ENCODE data around the gene HSPA12B. TPM values are rescaled to one million over a fixed set of nuclear protein-coding genes. Genes with fewer than 3 reads are reported as not detected.

The HSPA12B gene
- total and polyA plus RNA-seq, 2 of the 4 experiments (the other 2 are of a cell fraction): not detected

GRCh38 chr20:3777381-3777715 is 44.9 kb downstream of the HSPA12B start:
- Histone ChIP-seq H3K4me2 (ENCODE audit: low read depth, low read length) (peak overlapping the region; percentile 85), H3K4ac (ENCODE audit: low read depth, low read length) (peak overlapping the region; percentile 72), H2BK120ac (ENCODE audit: low read depth, low read length) (peak overlapping the region; percentile 48), H4K91ac (ENCODE audit: insufficient read depth, low read depth, low read length) (peak overlapping the region; percentile 16; the same call in 1 of the 2 replicates), H3K9me3 (ENCODE audit: control insufficient read depth, insufficient read depth, low read length) (no peaks in the 10 kb centered on the region), H3K14ac (replicated peaks; ENCODE audit: low read depth, low read length) (peak overlapping the region; percentile 69), H4K5ac (ENCODE audit: low read depth, low read length) (peak overlapping the region; percentile 64), H2AK5ac (ENCODE audit: low read depth, low read length) (peak overlapping the region; percentile 54; the same call in 1 of the 2 replicates), H2AFZ (replicated peaks; ENCODE audit: low read length, poor library complexity) (peak overlapping the region; percentile 99), H4K20me1 (ENCODE audit: insufficient read depth, low read length) (peaks cover 12% of the 10 kb centered on the region), H3K9ac (ENCODE audit: low read depth, low read length) (peak overlapping the region; percentile 60; the same call in 1 of the 2 replicates), H3K18ac (ENCODE audit: low read depth, low read length) (no peak overlapping the region), H2BK5ac (ENCODE audit: low read depth, low read length, poor library complexity, severe bottlenecking) (no peak overlapping the region), H4K8ac (ENCODE audit: low read depth in 2 of 2, low read length in 2 of 2) (peak overlapping the region; percentile 42 to 79; a peak in 1 of 4 replicates), H3K23ac (ENCODE audit: low read depth, low read length) (0 out of 2 replicates have a peak overlapping the region, but pooled peaks have one; percentile 21), H3K4me1 (ENCODE audit: control insufficient read depth, insufficient read depth, low read length) (peaks cover 4% of the 10 kb centered on the region; the same call in 1 of the 2 replicates), H2AK9ac (replicated peaks; ENCODE audit: low read depth, low read length, poor library complexity) (peak overlapping the region; percentile 93), H3K4me3 (ENCODE audit: insufficient read depth, low read depth, low read length) (peak overlapping the region; percentile 39), H3K79me1 (ENCODE audit: low read depth in 1 of 2, low read length in 2 of 2) (peaks cover 2 to 6% of the 10 kb centered on the region in 2 experiments; a peak in 2 of 4 replicates), H3K27ac (ENCODE audit: insufficient read depth, low read length) (no peak overlapping the region), H2BK15ac (ENCODE audit: low read depth, low read length) (no peak overlapping the region; the same call in 2 of the 3 replicates), H3K9me1 (ENCODE audit: insufficient read depth, low read length) (peaks cover 7% of the 10 kb centered on the region; the same call in 1 of the 2 replicates), H3K56ac (ENCODE audit: extremely low read depth, insufficient read depth, low read length) (no peak overlapping the region), H3K27me3 (ENCODE audit: control insufficient read depth, insufficient read depth, low read length) (peaks cover 9% of the 10 kb centered on the region; the same call in 1 of the 2 replicates), H2BK20ac (ENCODE audit: low read depth, low read length) (no peak overlapping the region), H3K36me3 (ENCODE audit: control insufficient read depth, insufficient read depth, low read length) (no peaks in the 10 kb centered on the region)
- POLR2A ChIA-PET (ENCODE audit: unreplicated experiment): no interaction called here
- TF ChIP-seq MXI1 (IDR thresholded peaks at IDR 0.05; ENCODE audit: borderline replicate concordance, low read depth, low read length): no peak
- no peak for TF ChIP-seq MAZ (IDR thresholded peaks at IDR 0.05; ENCODE audit: borderline replicate concordance, low read depth, low read length)
- no peak for TF ChIP-seq RCOR1 (IDR thresholded peaks at IDR 0.05; ENCODE audit: insufficient replicate concordance, low read length)
- no peak for TF ChIP-seq MAFK (IDR thresholded peaks at IDR 0.05; ENCODE audit: low read depth, low read length)
- no peak for TF ChIP-seq RFX5 (IDR thresholded peaks at IDR 0.05; ENCODE audit: low read depth, low read length)
- no peak for TF ChIP-seq CTCF (conservative IDR thresholded peaks at IDR 0.05; ENCODE audit: low read depth, low read length)
- 51% methylated on average over 5 of the region's 16 CpGs; no CpG with 5 or more reads in 1 of the 2 experiments for WGBS, 2 experiments (ENCODE audit: extremely low coverage in 2 of 2, insufficient read length in 1 of 2)
- in situ Hi-C loops (cut with MboI; ENCODE audit: low sequenced_read_pairs): no loop called here
- dilution Hi-C loops (cut with HindIII; ENCODE audit: low sequenced_read_pairs, unreplicated experiment): no loop called here
- no peak for DNase-seq
- intact Hi-C loops (cut with micrococcal nuclease): no loop called here
- no TSS peak for BruUV-seq (replicated peaks)
- ATAC-seq (ENCODE audit: low read depth): no peak
- CTCF ChIA-PET: no interaction called here

Data from IMR-90 (cell line).